ENCODE measurements around the gene DNAJB8.

Gene DNAJB8

GRCh38 chr3:128466840-128467541, at the start of gene DNAJB8:
DNAJB8 (minus strand) TSS chr3:128466890; CDS start chr3:128463245, 3,645 bp downstream.
- no peak for DNase-seq

GRCh38 chr3:128515967-128516366, 49.3 kb upstream of the DNAJB8 start:
- no peak for DNase-seq

GRCh38 chr3:128508852-128509251, 42.2 kb upstream of the DNAJB8 start:
- DNase-seq = no peak

GRCh38 chr3:128506754-128507153, 40.1 kb upstream of the DNAJB8 start:
- no peak for DNase-seq

GRCh38 chr3:128505771-128506170, 39.1 kb upstream of the DNAJB8 start:
- no peak for DNase-seq

- DNase-seq = no peak
Measured at GRCh38 chr3:128504963-128505730, 38.5 kb upstream of the DNAJB8 start.

GRCh38 chr3:128504533-128504915, 37.8 kb upstream of the DNAJB8 start:
- DNase-seq = no peak

GRCh38 chr3:128503751-128504532, 37.3 kb upstream of the DNAJB8 start:
- no peak for DNase-seq

GRCh38 chr3:128503164-128503651, 36.5 kb upstream of the DNAJB8 start:
- no peak for DNase-seq

GRCh38 chr3:128502712-128503111, 36.0 kb upstream of the DNAJB8 start:
- DNase-seq = no peak

- DNase-seq = no peak
Measured at GRCh38 chr3:128501431-128501830, 34.7 kb upstream of the DNAJB8 start.

- no peak for DNase-seq
Measured at GRCh38 chr3:128500556-128500955, 33.9 kb upstream of the DNAJB8 start.

- DNase-seq = no peak
Measured at GRCh38 chr3:128499724-128500275, 33.1 kb upstream of the DNAJB8 start.

- DNase-seq = no peak
Measured at GRCh38 chr3:128498901-128499530, 32.3 kb upstream of the DNAJB8 start.

GRCh38 chr3:128498127-128498626, 31.5 kb upstream of the DNAJB8 start:
- no peak for DNase-seq

GRCh38 chr3:128497305-128498126, 30.8 kb upstream of the DNAJB8 start:
- peak; percentile 40 to 72 for DNase-seq

GRCh38 chr3:128496602-128497304, 30.1 kb upstream of the DNAJB8 start:
- DNase-seq = no peak

GRCh38 chr3:128496019-128496601, 29.4 kb upstream of the DNAJB8 start:
- DNase-seq = no peak

- no peak for DNase-seq
Measured at GRCh38 chr3:128495435-128495970, 28.8 kb upstream of the DNAJB8 start.

- no peak for DNase-seq
Measured at GRCh38 chr3:128494367-128494650, 27.6 kb upstream of the DNAJB8 start.
